ENCODE results near the gene NME1. TPM values are rescaled to one million over a fixed set of nuclear protein-coding genes. Genes with fewer than 3 reads are reported as not detected.

Gene NME1
- polyA plus RNA-seq, 1 donor from 2014 or later: 262 TPM

DNA sequence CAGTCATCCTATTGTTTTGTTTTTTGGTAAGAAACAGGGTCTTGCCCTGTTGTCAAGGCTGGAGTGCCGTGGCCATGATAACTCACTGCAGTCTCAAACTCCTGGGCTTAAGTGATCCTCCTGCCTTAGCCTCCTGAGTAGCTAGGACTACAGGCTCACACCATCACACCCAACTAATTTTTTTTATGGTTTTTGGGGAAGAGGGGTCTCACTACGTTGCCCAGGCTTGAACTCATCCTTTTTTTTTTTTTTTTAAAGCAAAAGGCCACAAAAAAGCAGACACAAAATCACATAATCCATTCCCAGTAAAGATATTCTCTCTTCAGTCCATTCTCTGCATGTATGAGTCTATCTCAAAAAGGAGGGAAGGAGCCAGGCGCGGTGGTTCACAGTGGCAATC is 38.2 kb upstream of the NME1 start:
- no peaks in the 10 kb centered on the region for H3K9me3 ChIP-seq (ENCODE audit: low read length)
- H2AFZ ChIP-seq (ENCODE audit: low read depth, low read length): no peak overlapping the region
- no peaks in the 10 kb centered on the region for H4K20me1 ChIP-seq (ENCODE audit: insufficient read depth)
- no peak for TF ChIP-seq MXI1 (conservative IDR thresholded peaks at IDR 0.05; ENCODE audit: poor library complexity, severe bottlenecking)
- TF ChIP-seq TAF1 (IDR thresholded peaks at IDR 0.05; ENCODE audit: low read depth): no peak
- TF ChIP-seq EZH2 (IDR thresholded peaks at IDR 0.05; ENCODE audit: borderline replicate concordance, insufficient read depth, low read length, poor library complexity, severe bottlenecking): no peak
- TF ChIP-seq, protein P1, sequence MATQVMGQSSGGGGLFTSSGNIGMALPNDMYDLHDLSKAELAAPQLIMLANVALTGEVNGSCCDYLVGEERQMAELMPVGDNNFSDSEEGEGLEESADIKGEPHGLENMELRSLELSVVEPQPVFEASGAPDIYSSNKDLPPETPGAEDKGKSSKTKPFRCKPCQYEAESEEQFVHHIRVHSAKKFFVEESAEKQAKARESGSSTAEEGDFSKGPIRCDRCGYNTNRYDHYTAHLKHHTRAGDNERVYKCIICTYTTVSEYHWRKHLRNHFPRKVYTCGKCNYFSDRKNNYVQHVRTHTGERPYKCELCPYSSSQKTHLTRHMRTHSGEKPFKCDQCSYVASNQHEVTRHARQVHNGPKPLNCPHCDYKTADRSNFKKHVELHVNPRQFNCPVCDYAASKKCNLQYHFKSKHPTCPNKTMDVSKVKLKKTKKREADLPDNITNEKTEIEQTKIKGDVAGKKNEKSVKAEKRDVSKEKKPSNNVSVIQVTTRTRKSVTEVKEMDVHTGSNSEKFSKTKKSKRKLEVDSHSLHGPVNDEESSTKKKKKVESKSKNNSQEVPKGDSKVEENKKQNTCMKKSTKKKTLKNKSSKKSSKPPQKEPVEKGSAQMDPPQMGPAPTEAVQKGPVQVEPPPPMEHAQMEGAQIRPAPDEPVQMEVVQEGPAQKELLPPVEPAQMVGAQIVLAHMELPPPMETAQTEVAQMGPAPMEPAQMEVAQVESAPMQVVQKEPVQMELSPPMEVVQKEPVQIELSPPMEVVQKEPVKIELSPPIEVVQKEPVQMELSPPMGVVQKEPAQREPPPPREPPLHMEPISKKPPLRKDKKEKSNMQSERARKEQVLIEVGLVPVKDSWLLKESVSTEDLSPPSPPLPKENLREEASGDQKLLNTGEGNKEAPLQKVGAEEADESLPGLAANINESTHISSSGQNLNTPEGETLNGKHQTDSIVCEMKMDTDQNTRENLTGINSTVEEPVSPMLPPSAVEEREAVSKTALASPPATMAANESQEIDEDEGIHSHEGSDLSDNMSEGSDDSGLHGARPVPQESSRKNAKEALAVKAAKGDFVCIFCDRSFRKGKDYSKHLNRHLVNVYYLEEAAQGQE (IDR thresholded peaks at IDR 0.05; ENCODE audit: borderline replicate concordance): no peak
- no peak for TF ChIP-seq EP300 (conservative IDR thresholded peaks at IDR 0.05; ENCODE audit: poor library complexity, severe bottlenecking)
- no peak for TF ChIP-seq POLR2AphosphoS5 (IDR thresholded peaks at IDR 0.05)
- no peak for TF ChIP-seq RAD21 (conservative IDR thresholded peaks at IDR 0.05)
- TF ChIP-seq SMC3 (conservative IDR thresholded peaks at IDR 0.05; ENCODE audit: poor library complexity): no peak
- TF ChIP-seq, protein P2, sequence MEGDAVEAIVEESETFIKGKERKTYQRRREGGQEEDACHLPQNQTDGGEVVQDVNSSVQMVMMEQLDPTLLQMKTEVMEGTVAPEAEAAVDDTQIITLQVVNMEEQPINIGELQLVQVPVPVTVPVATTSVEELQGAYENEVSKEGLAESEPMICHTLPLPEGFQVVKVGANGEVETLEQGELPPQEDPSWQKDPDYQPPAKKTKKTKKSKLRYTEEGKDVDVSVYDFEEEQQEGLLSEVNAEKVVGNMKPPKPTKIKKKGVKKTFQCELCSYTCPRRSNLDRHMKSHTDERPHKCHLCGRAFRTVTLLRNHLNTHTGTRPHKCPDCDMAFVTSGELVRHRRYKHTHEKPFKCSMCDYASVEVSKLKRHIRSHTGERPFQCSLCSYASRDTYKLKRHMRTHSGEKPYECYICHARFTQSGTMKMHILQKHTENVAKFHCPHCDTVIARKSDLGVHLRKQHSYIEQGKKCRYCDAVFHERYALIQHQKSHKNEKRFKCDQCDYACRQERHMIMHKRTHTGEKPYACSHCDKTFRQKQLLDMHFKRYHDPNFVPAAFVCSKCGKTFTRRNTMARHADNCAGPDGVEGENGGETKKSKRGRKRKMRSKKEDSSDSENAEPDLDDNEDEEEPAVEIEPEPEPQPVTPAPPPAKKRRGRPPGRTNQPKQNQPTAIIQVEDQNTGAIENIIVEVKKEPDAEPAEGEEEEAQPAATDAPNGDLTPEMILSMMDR (IDR thresholded peaks at IDR 0.05; ENCODE audit: poor library complexity, severe bottlenecking): no peak
- H3K4me3 ChIP-seq (ENCODE audit: low read length): no peak overlapping the region
- H3F3A ChIP-seq (ENCODE audit: insufficient read depth, low read length, poor library complexity, severe bottlenecking): no peaks in the 10 kb centered on the region
- no peak overlapping the region for H3K27ac ChIP-seq (ENCODE audit: low read length)
- no peaks in the 10 kb centered on the region for H3K36me3 ChIP-seq (ENCODE audit: insufficient read depth, low read length)
- H3K27me3 ChIP-seq (ENCODE audit: insufficient read depth, low read depth, low read length): no peaks in the 10 kb centered on the region
- no peaks in the 10 kb centered on the region for H3K9me2 ChIP-seq (ENCODE audit: insufficient read depth, low read length)
- H3K9ac ChIP-seq (ENCODE audit: low read length): no peak overlapping the region
- peaks cover 59% of the 10 kb centered on the region for H3K79me2 ChIP-seq (replicated peaks; ENCODE audit: insufficient read depth, low read length)
- no peak overlapping the region for H3K4me2 ChIP-seq (ENCODE audit: low read length)

DNA sequence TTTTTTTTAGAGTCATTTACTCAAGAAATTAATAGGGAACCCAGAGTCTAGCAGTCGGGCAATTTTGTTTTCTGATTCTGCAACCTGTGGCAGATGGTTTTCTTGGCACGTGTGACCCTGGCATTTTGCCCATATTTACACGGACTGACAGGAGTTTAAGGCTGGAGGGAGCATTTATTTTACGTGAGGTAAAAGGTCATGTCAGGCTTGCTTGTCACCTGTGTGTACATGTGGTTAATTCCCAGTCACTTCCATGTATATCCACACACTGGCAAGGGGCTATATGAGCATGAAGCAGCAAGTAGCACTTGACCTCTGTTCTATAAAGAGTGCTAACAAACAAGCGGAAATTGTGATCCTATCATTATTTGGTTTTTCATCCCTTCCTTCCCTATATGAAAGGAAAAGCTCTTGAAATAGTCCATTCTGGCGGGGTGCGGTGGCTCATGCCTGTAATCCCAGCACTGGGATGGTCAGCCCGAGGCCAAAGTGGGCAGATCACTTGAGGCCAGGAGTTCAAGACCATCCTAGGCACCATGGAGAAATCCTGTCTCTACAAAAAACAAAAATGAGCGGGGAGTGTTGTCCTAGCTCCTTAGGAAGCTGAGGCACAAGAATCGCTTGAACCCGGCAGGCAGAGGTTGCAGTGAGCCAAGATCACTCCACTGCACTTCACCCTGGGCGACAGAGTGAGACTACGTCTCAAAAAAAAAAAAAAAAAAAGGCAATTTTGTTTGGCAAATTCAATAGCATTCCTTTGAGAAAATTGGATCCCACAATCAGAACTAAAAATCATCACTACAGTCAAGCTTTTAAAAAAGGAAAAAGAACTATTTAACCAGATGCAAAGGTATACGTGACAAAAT is 34.8 kb upstream of the NME1 start:
- TF ChIP-seq, protein P2 (IDR thresholded peaks at IDR 0.05; ENCODE audit: poor library complexity, severe bottlenecking): no peak
- TF ChIP-seq POLR2AphosphoS5 (IDR thresholded peaks at IDR 0.05) (no peak), EP300 (conservative IDR thresholded peaks at IDR 0.05; ENCODE audit: poor library complexity, severe bottlenecking) (no peak), EZH2 (IDR thresholded peaks at IDR 0.05; ENCODE audit: borderline replicate concordance, insufficient read depth, low read length, poor library complexity, severe bottlenecking) (no peak), RAD21 (conservative IDR thresholded peaks at IDR 0.05) (no peak), MXI1 (conservative IDR thresholded peaks at IDR 0.05; ENCODE audit: poor library complexity, severe bottlenecking) (no peak), TAF1 (IDR thresholded peaks at IDR 0.05; ENCODE audit: low read depth) (no peak), SMC3 (conservative IDR thresholded peaks at IDR 0.05; ENCODE audit: poor library complexity) (no peak)
- TF ChIP-seq, protein P1 (IDR thresholded peaks at IDR 0.05; ENCODE audit: borderline replicate concordance): no peak
- Histone ChIP-seq H3K27me3 (ENCODE audit: insufficient read depth, low read depth, low read length) (no peaks in the 10 kb centered on the region), H3K9me3 (ENCODE audit: low read length) (no peaks in the 10 kb centered on the region), H3F3A (ENCODE audit: insufficient read depth, low read length, poor library complexity, severe bottlenecking) (no peaks in the 10 kb centered on the region), H3K4me3 (ENCODE audit: low read length) (peak overlapping the region; percentile 99), H3K9me2 (ENCODE audit: insufficient read depth, low read length) (no peaks in the 10 kb centered on the region), H3K79me2 (replicated peaks; ENCODE audit: insufficient read depth, low read length) (peaks cover 49% of the 10 kb centered on the region), H4K20me1 (ENCODE audit: insufficient read depth) (no peaks in the 10 kb centered on the region), H3K36me3 (ENCODE audit: insufficient read depth, low read length) (no peaks in the 10 kb centered on the region), H3K9ac (ENCODE audit: low read length) (peak overlapping the region; percentile 96), H2AFZ (ENCODE audit: low read depth, low read length) (no peak overlapping the region), H3K27ac (ENCODE audit: low read length) (no peak overlapping the region), H3K4me2 (ENCODE audit: low read length) (peak overlapping the region; percentile 91)

All from neural cell (in vitro differentiated cells).